HCT116 (cell line): ENCODE data around the gene SLC15A3. TPM values are rescaled to one million over a fixed set of nuclear protein-coding genes. Genes with fewer than 3 reads are reported as not detected.

Experiments
- ATAC-seq: fragments of 200-7000 bp; cut with Tn5 transposase; 2 replicates; pipeline ENCODE4 v1.9.1; 2020; ENCODE audit warnings: mild to moderate bottlenecking, moderate library complexity
- BruUV-seq: library from RNA; stranded (reverse); fragments of 400-500 nt; replicated peaks from 2 replicates; lab custom pipeline; 2021; lab: Mats Ljungman, UMichigan
- CTCF ChIA-PET: fragments of 300-600 bp; sonication (Branson Sonifier 250); formaldehyde crosslinking; loops from one replicate; lab custom pipeline; 2021; ENCODE audit warnings: antibody characterized with exemption; lab: Charles Lee
- POLR2A ChIA-PET: fragments of 300-600, 350-600 bp; sonication (Branson Sonifier 250); formaldehyde crosslinking; loops from one replicate; lab custom pipeline; 2021; ENCODE audit warnings: antibody characterized with exemption; lab: Charles Lee
- RAD21 ChIA-PET, 2 experiments: fragments of 300-600 bp; sonication (Branson Sonifier 250); formaldehyde crosslinking; loops; one replicate each; lab custom pipeline; 2023; ENCODE audit warnings: low total read pairs in 2 of 2; ENCODE audit not compliant: uncharacterized antibody in 2 of 2, unreplicated experiment in 2 of 2, low non-redundant PET in 1 of 2; lab: Charles Lee
- DNase-seq: peaks from one replicate; pipeline ENCODE4 v3.0.0-alpha.2; 2010; ENCODE audit warnings: low read depth, low spot score
- H2AFZ ChIP-seq: fragments of 200-600 bp; shearing (Covaris generic), sonication (generic); 2 replicates; pipeline ENCODE4 v1.6.1; 2017; ENCODE audit warnings: low read depth, mixed run types, mixed read lengths, antibody characterized with exemption, low read length; ENCODE audit not compliant: poor library complexity, severe bottlenecking
- H3K27ac ChIP-seq: 2 replicates; pipeline ENCODE4 v1.5.1; 2012; ENCODE audit warnings: low read depth, low read length
- H3K27me3 ChIP-seq: fragments of 200-600 bp; sonication (generic); 2 replicates; pipeline ENCODE4 v1.6.1; 2016; ENCODE audit warnings: mixed run types, low read length, mixed read lengths; ENCODE audit not compliant: insufficient read depth
- H3K36me3 ChIP-seq, 2 experiments: fragments of 200-500 bp in 1 of 2; fragments of 200-600 bp in 1 of 2; sonication (Bioruptor generic) in 1 of 2; sonication (generic) in 1 of 2; 2 replicates each; pipeline versions ENCODE4 v1.5.1 to v1.6.1; 2014 to 2016; ENCODE audit warnings: low read length in 2 of 2, inconsistent platforms in 1 of 2, mixed read lengths in 1 of 2, mixed run types in 1 of 2; ENCODE audit not compliant: insufficient read depth in 2 of 2, control insufficient read depth in 1 of 2
- H3K4me1 ChIP-seq, 2 experiments: fragments of 200-600 bp in 1 of 2; sonication (generic) in 1 of 2; 2 replicates each; pipeline versions ENCODE4 v1.5.1 to v1.6.1; 2012 to 2017; ENCODE audit warnings: low read length in 2 of 2, inconsistent platforms in 1 of 2, mild to moderate bottlenecking in 1 of 2, mixed read lengths in 1 of 2, mixed run types in 1 of 2, moderate library complexity in 1 of 2; ENCODE audit not compliant: insufficient read depth in 2 of 2, control insufficient read depth in 1 of 2
- H3K4me2 ChIP-seq: fragments of 200-600 bp; sonication (generic); 2 replicates; pipeline ENCODE4 v1.6.1; 2017; ENCODE audit warnings: mixed run types, low read length, mixed read lengths
- H3K4me3 ChIP-seq, 2 experiments: fragments of 200-600 bp in 1 of 2; sonication (generic) in 1 of 2; replicated peaks in 1 of 2; 2 replicates each; pipeline ENCODE4 v1.5.1; 2011 to 2016; ENCODE audit warnings: low read length in 2 of 2, control low read depth in 1 of 2, low read depth in 1 of 2, mild to moderate bottlenecking in 1 of 2, mixed read lengths in 1 of 2, mixed run types in 1 of 2
- H3K79me2 ChIP-seq: fragments of 200-600 bp; sonication (generic); 2 replicates; pipeline ENCODE4 v1.6.1; 2017; ENCODE audit warnings: mild to moderate bottlenecking, mixed run types, low read length, moderate library complexity, mixed read lengths; ENCODE audit not compliant: insufficient read depth
- H3K9ac ChIP-seq: fragments of 200-600 bp; sonication (generic); 2 replicates; pipeline ENCODE4 v1.6.1; 2016; ENCODE audit warnings: low read length, mixed read lengths
- H3K9me2 ChIP-seq: fragments of 200-600 bp; sonication (generic), shearing (Covaris generic); 2 replicates; pipeline ENCODE4 v1.6.1; 2017; ENCODE audit warnings: mixed run types, mild to moderate bottlenecking, moderate library complexity; ENCODE audit not compliant: insufficient read depth
- H3K9me3 ChIP-seq, 2 experiments: fragments of 200-500 bp in 1 of 2; fragments of 200-600 bp in 1 of 2; sonication (Bioruptor generic) in 1 of 2; sonication (generic) in 1 of 2; 2 replicates each; pipeline ENCODE4 v1.6.1; 2014 to 2017; ENCODE audit warnings: low read length in 2 of 2, mixed read lengths in 2 of 2, inconsistent platforms in 1 of 2, low read depth in 1 of 2, mild to moderate bottlenecking in 1 of 2, mixed run types in 1 of 2, moderate library complexity in 1 of 2; ENCODE audit not compliant: control insufficient read depth in 1 of 2, insufficient read depth in 1 of 2
- H4K20me1 ChIP-seq: fragments of 200-600 bp; sonication (generic), shearing (Covaris generic); 2 replicates; pipeline ENCODE4 v1.6.1; 2017; ENCODE audit warnings: mixed run types, mild to moderate bottlenecking, moderate library complexity; ENCODE audit not compliant: insufficient read depth
- ATF3 ChIP-seq: IDR thresholded peaks from 2 replicates; pipeline ENCODE4 v1.6.1; 2012
- CBX3 ChIP-seq: IDR thresholded peaks from 2 replicates; pipeline ENCODE4 v1.6.1; 2012; ENCODE audit warnings: low read depth
- CEBPB ChIP-seq: IDR thresholded peaks from 2 replicates; pipeline ENCODE4 v1.6.1; 2012; ENCODE audit warnings: low read depth
- CTCF ChIP-seq, 3 experiments: fragments of 200-600 bp in 1 of 3; sonication (generic) in 1 of 3; IDR thresholded peaks in 2 of 3; conservative IDR thresholded peaks in 1 of 3; 2 replicates each; pipeline ENCODE4 v1.5.1; 2012 to 2017; ENCODE audit warnings: low read depth in 2 of 3, low read length in 2 of 3, antibody characterized with exemption in 1 of 3, borderline replicate concordance in 1 of 3, control low read depth in 1 of 3, mild to moderate bottlenecking in 1 of 3, mixed read lengths in 1 of 3, mixed run types in 1 of 3, moderate library complexity in 1 of 3; ENCODE audit not compliant: insufficient read depth in 1 of 3
- EGR1 ChIP-seq: IDR thresholded peaks from 2 replicates; pipeline ENCODE4 v1.6.1; 2012; ENCODE audit warnings: low read depth
- ELF1 ChIP-seq: IDR thresholded peaks from 2 replicates; pipeline ENCODE4 v1.6.1; 2012; ENCODE audit warnings: low read depth, borderline replicate concordance
- EZH2 ChIP-seq: fragments of 200-600 bp; sonication (generic); IDR thresholded peaks from 2 replicates; pipeline ENCODE4 v1.6.1; 2017; ENCODE audit warnings: antibody characterized with exemption, mixed run types
- EZH2phosphoT487 ChIP-seq: fragments of 200-600 bp; IDR thresholded peaks from 2 replicates; pipeline ENCODE4 v1.6.1; 2018; ENCODE audit warnings: antibody characterized with exemption, borderline replicate concordance
- FOSL1 ChIP-seq: IDR thresholded peaks from 2 replicates; pipeline ENCODE4 v1.6.1; 2012; ENCODE audit warnings: low read depth
- JUND ChIP-seq: IDR thresholded peaks from 2 replicates; pipeline ENCODE4 v1.6.1; 2012
- POLR2A ChIP-seq: IDR thresholded peaks from 2 replicates; pipeline ENCODE4 v1.7.0; 2011; ENCODE audit warnings: borderline replicate concordance; ENCODE audit not compliant: insufficient read depth, insufficient read length; ENCODE audit errors: extremely low read depth
- POLR2AphosphoS5 ChIP-seq: IDR thresholded peaks from 2 replicates; pipeline ENCODE4 v1.6.1; 2011; ENCODE audit warnings: mild to moderate bottlenecking, low read depth, low read length, moderate library complexity
- REST ChIP-seq: IDR thresholded peaks from 2 replicates; pipeline ENCODE4 v1.6.1; 2012; ENCODE audit warnings: low read depth
- SIN3A ChIP-seq: IDR thresholded peaks from 2 replicates; pipeline ENCODE4 v1.6.1; 2012; ENCODE audit warnings: low read depth
- SRF ChIP-seq: IDR thresholded peaks from 2 replicates; pipeline ENCODE4 v1.6.1; 2012; ENCODE audit warnings: low read depth
- YY1 ChIP-seq: IDR thresholded peaks from 2 replicates; pipeline ENCODE4 v1.6.1; 2011; ENCODE audit warnings: low read length, low read depth, moderate library complexity, mild to moderate bottlenecking; ENCODE audit not compliant: insufficient replicate concordance; ENCODE audit errors: extremely low read depth
- intact Hi-C: fragments of 100-400 bp; cut with micrococcal nuclease; formaldehyde crosslinking; loops from 2 replicates; pipeline ENCODE4 v1.10.0; 2022
- total RNA-seq: library from RNA; stranded (reverse); gene quantifications from one replicate; pipeline ENCODE4 v1.2.1, GENCODE V29; 2021; ENCODE audit not compliant: unreplicated experiment

SLC15A3 gene
- total RNA-seq, 1 experiment from 2014 or later, result not detected

GRCh38 chr11:60933416-60934123 lies 18.4 kb downstream of the SLC15A3 start:
- Histone ChIP-seq H3K4me1 (no peaks in the 10 kb centered on the region), H3K27me3 (no peaks in the 10 kb centered on the region), H3K4me3 (no peak overlapping the region), H4K20me1 (no peaks in the 10 kb centered on the region), H3K36me3 (peaks cover 8 to 15% of the 10 kb centered on the region in 2 experiments; a peak in 3 of 4 replicates), H3K4me2 (no peak overlapping the region), H3K79me2 (no peaks in the 10 kb centered on the region), H3K9me2 (no peaks in the 10 kb centered on the region), H3K27ac (no peak overlapping the region), H3K9ac (no peak overlapping the region), H3K9me3 (no peaks in the 10 kb centered on the region), H2AFZ (no peak overlapping the region)
- BruUV-seq, result no TSS peak
- ChIA-PET POLR2A (no interaction called here), CTCF (no interaction called here), RAD21 (no interaction called here)
- ATAC-seq (no peak), DNase-seq (no peak)
- TF ChIP-seq ELF1 (no peak), CBX3 (no peak), REST (no peak), EGR1 (no peak), FOSL1 (no peak), EZH2 (no peak), EZH2phosphoT487 (no peak), SIN3A (no peak), POLR2A (no peak), SRF (no peak), ATF3 (no peak), JUND (no peak), CTCF (IDR thresholded peaks at IDR 0.05 in 2 of 3, conservative IDR thresholded peaks at IDR 0.05 in 1 of 3; ENCODE audit: borderline replicate concordance in 1 of 3, insufficient read depth in 1 of 3, low read depth in 2 of 3, low read length in 2 of 3) (no peak), CEBPB (no peak), POLR2AphosphoS5 (no peak), YY1 (no peak)
- intact Hi-C loops, result no loop called here
